Loucy (cell line): ENCODE results near the gene KARS1.

Experiments used
- H2AFZ ChIP-seq: fragments of 200-600 bp; sonication (generic); 2 replicates; pipeline ENCODE4 v1.6.0; 2016; ENCODE audit warnings: antibody characterized with exemption, mild to moderate bottlenecking, low read length, moderate library complexity
- H3F3A ChIP-seq: fragments of 200-600 bp; 2 replicates; pipeline ENCODE4 v1.6.0; 2016; ENCODE audit warnings: antibody characterized with exemption, low read depth, mild to moderate bottlenecking
- H3K27me3 ChIP-seq: fragments of 200-600 bp; sonication (generic); 2 replicates; pipeline ENCODE4 v1.6.1; 2014; ENCODE audit warnings: low read length, mild to moderate bottlenecking; ENCODE audit not compliant: insufficient read depth, poor library complexity, severe bottlenecking
- H3K36me3 ChIP-seq: fragments of 200-600 bp; sonication (generic); 2 replicates; pipeline ENCODE4 v1.6.1; 2016; ENCODE audit warnings: low read length; ENCODE audit not compliant: insufficient read depth
- H3K4me1 ChIP-seq: fragments of 200-600 bp; sonication (generic); 2 replicates; pipeline ENCODE4 v1.5.1; 2014; ENCODE audit warnings: low read length, mild to moderate bottlenecking; ENCODE audit not compliant: insufficient read depth, poor library complexity, severe bottlenecking
- H3K4me2 ChIP-seq: fragments of 200-600 bp; sonication (generic); 2 replicates; pipeline ENCODE4 v1.6.0; 2014; ENCODE audit warnings: antibody characterized with exemption, low read length, low read depth, mild to moderate bottlenecking; ENCODE audit not compliant: poor library complexity, severe bottlenecking
- H3K4me3 ChIP-seq: fragments of 200-600 bp; sonication (generic); 2 replicates; pipeline ENCODE4 v1.5.1; 2014; ENCODE audit warnings: low read length, mild to moderate bottlenecking, mixed read lengths; ENCODE audit not compliant: poor library complexity, severe bottlenecking
- H3K79me2 ChIP-seq: fragments of 200-600 bp; sonication (generic); 2 replicates; pipeline ENCODE4 v1.6.1; 2014; ENCODE audit warnings: low read length; ENCODE audit not compliant: insufficient read depth
- H3K9ac ChIP-seq: fragments of 200-600 bp; sonication (generic); 2 replicates; pipeline ENCODE4 v1.6.0; 2014; ENCODE audit warnings: mild to moderate bottlenecking, low read depth, low read length, moderate library complexity; ENCODE audit not compliant: poor library complexity, severe bottlenecking
- H3K9me2 ChIP-seq: fragments of 200-600 bp; sonication (generic); replicated peaks from 2 replicates; pipeline ENCODE4 v1.6.1; 2016; ENCODE audit warnings: low read depth, low read length, mixed read lengths
- H3K9me3 ChIP-seq: fragments of 200-600 bp; sonication (generic); 2 replicates; pipeline ENCODE4 v1.6.1; 2014; ENCODE audit warnings: mild to moderate bottlenecking, antibody characterized with exemption, low read length, low read depth; ENCODE audit not compliant: insufficient read depth
- H4K20me1 ChIP-seq: fragments of 200-600 bp; sonication (generic); 2 replicates; pipeline ENCODE4 v1.6.0; 2014; ENCODE audit warnings: antibody characterized with exemption, low read length, mild to moderate bottlenecking; ENCODE audit not compliant: insufficient read depth, poor library complexity, severe bottlenecking
- EZH2phosphoT487 ChIP-seq: fragments of 200-600 bp; IDR thresholded peaks from 2 replicates; pipeline ENCODE4 v1.6.1; 2018; ENCODE audit warnings: antibody characterized with exemption, mild to moderate bottlenecking, moderate library complexity, borderline replicate concordance
- TF ChIP-seq, protein P1 (sequence below): fragments of 200-600 bp; sonication (generic); conservative IDR thresholded peaks from 2 replicates; pipeline ENCODE4 v1.5.1; 2014; ENCODE audit warnings: mild to moderate bottlenecking, antibody characterized with exemption, low read length

Gene KARS1

DNA sequence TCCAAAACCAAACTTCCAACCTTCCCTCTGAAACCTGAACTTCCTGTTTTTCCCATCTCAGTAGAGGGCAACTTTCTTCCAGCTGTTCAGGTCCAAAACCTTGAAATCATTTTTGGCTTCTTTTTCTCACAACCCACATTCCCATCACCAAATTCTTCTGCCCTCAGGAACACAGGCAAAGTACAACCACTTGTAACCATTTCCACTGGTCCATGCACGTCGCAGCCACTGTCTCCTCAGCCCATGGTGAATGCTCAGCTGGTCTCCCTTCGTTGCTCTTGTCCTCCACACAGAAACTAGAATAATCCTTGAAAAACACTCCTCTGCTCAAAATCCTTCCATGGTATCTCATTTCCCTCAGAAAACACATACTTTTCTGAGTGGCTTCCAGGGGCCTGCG lies 20.7 kb downstream of the KARS1 start:
- no peaks in the 10 kb centered on the region for H3K9me2 ChIP-seq
- peak overlapping the region; percentile 77 for H3K4me2 ChIP-seq
- H3K9me3 ChIP-seq = no peaks in the 10 kb centered on the region
- peaks cover 42% of the 10 kb centered on the region for H3K4me1 ChIP-seq
- H3K4me3 ChIP-seq = no peak overlapping the region
- H3K27me3 ChIP-seq = no peaks in the 10 kb centered on the region
- peaks cover 52% of the 10 kb centered on the region; the same call in 1 of the 2 replicates for H3K36me3 ChIP-seq
- peaks cover 17% of the 10 kb centered on the region for H3F3A ChIP-seq
- no peak for TF ChIP-seq EZH2phosphoT487
- TF ChIP-seq, protein P1, sequence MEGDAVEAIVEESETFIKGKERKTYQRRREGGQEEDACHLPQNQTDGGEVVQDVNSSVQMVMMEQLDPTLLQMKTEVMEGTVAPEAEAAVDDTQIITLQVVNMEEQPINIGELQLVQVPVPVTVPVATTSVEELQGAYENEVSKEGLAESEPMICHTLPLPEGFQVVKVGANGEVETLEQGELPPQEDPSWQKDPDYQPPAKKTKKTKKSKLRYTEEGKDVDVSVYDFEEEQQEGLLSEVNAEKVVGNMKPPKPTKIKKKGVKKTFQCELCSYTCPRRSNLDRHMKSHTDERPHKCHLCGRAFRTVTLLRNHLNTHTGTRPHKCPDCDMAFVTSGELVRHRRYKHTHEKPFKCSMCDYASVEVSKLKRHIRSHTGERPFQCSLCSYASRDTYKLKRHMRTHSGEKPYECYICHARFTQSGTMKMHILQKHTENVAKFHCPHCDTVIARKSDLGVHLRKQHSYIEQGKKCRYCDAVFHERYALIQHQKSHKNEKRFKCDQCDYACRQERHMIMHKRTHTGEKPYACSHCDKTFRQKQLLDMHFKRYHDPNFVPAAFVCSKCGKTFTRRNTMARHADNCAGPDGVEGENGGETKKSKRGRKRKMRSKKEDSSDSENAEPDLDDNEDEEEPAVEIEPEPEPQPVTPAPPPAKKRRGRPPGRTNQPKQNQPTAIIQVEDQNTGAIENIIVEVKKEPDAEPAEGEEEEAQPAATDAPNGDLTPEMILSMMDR = no peak
- H2AFZ ChIP-seq = no peak overlapping the region
- H3K79me2 ChIP-seq = peaks cover 11% of the 10 kb centered on the region; the same call in 1 of the 2 replicates
- peak overlapping the region; percentile 58 for H3K9ac ChIP-seq
- H4K20me1 ChIP-seq = peaks cover 5% of the 10 kb centered on the region

- no peak overlapping the region for H3K4me3 ChIP-seq
- no peaks in the 10 kb centered on the region for H3K9me2 ChIP-seq
- H3K9me3 ChIP-seq = no peaks in the 10 kb centered on the region
- peaks cover 59% of the 10 kb centered on the region for H3K4me1 ChIP-seq
- H3F3A ChIP-seq = peaks cover 17% of the 10 kb centered on the region
- no peak overlapping the region for H3K9ac ChIP-seq
- TF ChIP-seq, protein P1 = no peak
- TF ChIP-seq EZH2phosphoT487 = no peak
- peaks cover 5% of the 10 kb centered on the region for H4K20me1 ChIP-seq
- H2AFZ ChIP-seq = no peak overlapping the region
- H3K27me3 ChIP-seq = no peaks in the 10 kb centered on the region
- peaks cover 35% of the 10 kb centered on the region; the same call in 1 of the 2 replicates for H3K36me3 ChIP-seq
- peaks cover 23% of the 10 kb centered on the region; the same call in 1 of the 2 replicates for H3K79me2 ChIP-seq
- H3K4me2 ChIP-seq = no peak overlapping the region
Observed at GRCh38 chr16:75624921-75625334, 22.5 kb downstream of the KARS1 start.

- peak within 1 kb of the TSS; percentile 89 for H3K9ac ChIP-seq
- H3K4me2 ChIP-seq = peak within 1 kb of the TSS; percentile 95
- H3F3A ChIP-seq = peaks cover 12% of the 10 kb centered on the region
- H4K20me1 ChIP-seq = peaks cover 5% of the 10 kb centered on the region
- peaks cover 17% of the 10 kb centered on the region; the same call in 1 of the 2 replicates for H3K36me3 ChIP-seq
- no peaks in the 10 kb centered on the region for H3K9me2 ChIP-seq
- peak within 1 kb of the TSS; percentile 93 for H2AFZ ChIP-seq
- TF ChIP-seq, protein P1 = no peak
- no peak for TF ChIP-seq EZH2phosphoT487
- no peaks in the 10 kb centered on the region for H3K27me3 ChIP-seq
- peak within 1 kb of the TSS; percentile 89 for H3K4me3 ChIP-seq
- peaks cover 47% of the 10 kb centered on the region for H3K4me1 ChIP-seq
- H3K79me2 ChIP-seq = peaks cover 24% of the 10 kb centered on the region; the same call in 1 of the 2 replicates
- H3K9me3 ChIP-seq = no peaks in the 10 kb centered on the region
Observed at GRCh38 chr16:75622761-75623605, 24.5 kb downstream of the KARS1 start, which contains the start of gene ADAT1. Gene ADAT1 (minus strand): TSS chr16:75623281. CDS start chr16:75620799, 2,482 bp downstream.
